HT1080 (cell line): ENCODE measurements around the gene SLC66A1. TPM values are rescaled to one million over a fixed set of nuclear protein-coding genes. Genes with fewer than 3 reads are reported as not detected.
"Not testable (repeated sequence)": the region's sequence is repeated elsewhere in the genome, so short reads cannot be mapped to it uniquely, and the experiment has no call there.

Source experiments
- DNase-seq: peaks from one replicate; pipeline ENCODE4 v3.0.0-alpha.2; 2015; ENCODE audit warnings: low read depth
- polyA plus RNA-seq, 2 experiments: library from polyadenylated mRNA; depleted of rRNA; stranded (reverse); fragments of >200 nt; gene quantifications; 2 replicates each; pipeline ENCODE4 v1.2.3, GENCODE V29; 2015
- total RNA-seq: library from RNA; depleted of rRNA; stranded (reverse); fragments of >200 nt; shearing (Covaris generic); gene quantifications from 2 replicates; pipeline ENCODE4 v1.2.3, GENCODE V29; 2014; rRNA removed

Gene SLC66A1
- total RNA-seq = 23.6 and 26.9 TPM in 2 replicates
- 17.1 and 21.2 TPM in 2 replicates for polyA plus RNA-seq (2015; cell fraction: cytosol; rRNA removed)
- 26.4 and 27.0 TPM in 2 replicates for polyA plus RNA-seq (2015; cell fraction: nucleus; rRNA removed)

DNA sequence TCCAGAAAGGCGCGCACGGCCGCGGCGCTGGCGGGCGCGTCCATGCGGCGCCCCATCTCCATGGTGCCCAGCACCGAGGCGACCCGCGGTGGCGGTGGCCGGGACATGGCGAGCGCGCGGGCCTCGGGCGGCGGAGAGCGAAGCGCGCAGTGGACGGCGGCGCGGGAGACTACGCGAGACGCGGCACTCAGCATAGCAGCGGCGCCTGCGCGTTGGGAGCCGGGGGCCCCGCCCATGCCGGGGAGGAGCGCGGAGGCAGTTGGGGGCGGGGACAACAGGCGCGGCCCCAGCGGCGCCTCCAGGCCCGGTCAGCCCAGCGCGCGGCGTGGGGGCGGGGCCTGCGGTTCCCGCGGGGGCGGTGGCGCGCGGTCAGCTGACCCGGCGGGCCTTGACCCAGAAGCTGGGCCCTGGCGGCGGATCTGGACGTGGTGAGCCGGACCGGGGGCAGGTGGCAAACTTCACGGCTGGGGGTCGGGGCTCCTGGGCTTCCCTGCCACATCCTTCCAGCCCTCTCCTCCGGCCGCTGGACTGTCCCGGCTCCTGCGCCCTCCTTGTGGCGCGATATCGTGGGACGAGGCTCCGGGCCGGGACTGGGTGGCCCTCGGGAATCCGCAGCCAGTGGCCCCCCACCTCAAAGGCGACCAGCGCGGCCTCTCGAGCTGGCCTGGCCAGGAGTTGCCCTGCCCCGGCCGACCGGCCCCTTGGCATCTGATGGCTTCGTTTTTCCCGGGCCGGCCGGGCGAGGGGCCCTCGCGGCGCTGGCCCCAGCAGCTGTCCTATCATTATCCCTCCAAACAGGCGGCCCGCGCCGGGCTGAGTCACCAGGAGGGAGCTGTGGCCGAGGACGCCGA, at the start of gene SLC66A1, which contains the start of gene AKR7A2:
Gene SLC66A1, plus strand, starts transcription at position 396 of the 851 bp plus-strand sequence. CDS start 5,352 bp downstream, outside the sequence.
Gene AKR7A2, minus strand, starts transcription at position 214 of the 851 bp plus-strand sequence. Its CDS starts 20 bp downstream, at position 194.
- peak; percentile 88 for DNase-seq

GRCh38 chr1:19262744-19263143, 49.4 kb upstream of the SLC66A1 start:
- no peak for DNase-seq

DNA sequence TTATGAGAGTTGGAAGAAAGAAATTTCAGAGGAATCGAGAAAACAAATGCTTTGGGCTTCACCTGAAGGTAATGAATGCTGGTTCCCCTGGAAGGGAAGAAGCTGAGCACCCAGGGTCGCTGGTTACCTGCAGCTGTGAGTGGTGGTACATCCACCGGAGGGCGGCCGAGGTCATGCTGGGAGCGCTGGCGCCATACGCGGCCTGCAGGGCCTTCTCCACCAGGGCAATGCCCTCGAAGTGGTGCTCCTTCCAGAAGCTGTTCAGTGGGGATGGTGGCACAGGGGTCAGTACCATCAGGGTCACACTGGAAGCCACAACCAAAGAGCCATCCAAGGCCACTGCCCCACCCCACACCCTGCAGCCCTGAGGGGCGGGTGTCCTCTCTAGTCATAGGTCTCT, 43.7 kb upstream of the SLC66A1 start:
- DNase-seq = no peak

- DNase-seq = not testable (repeated sequence)
These were observed 42.4 kb upstream of the SLC66A1 start for GRCh38 chr1:19269427-19270342.

DNA sequence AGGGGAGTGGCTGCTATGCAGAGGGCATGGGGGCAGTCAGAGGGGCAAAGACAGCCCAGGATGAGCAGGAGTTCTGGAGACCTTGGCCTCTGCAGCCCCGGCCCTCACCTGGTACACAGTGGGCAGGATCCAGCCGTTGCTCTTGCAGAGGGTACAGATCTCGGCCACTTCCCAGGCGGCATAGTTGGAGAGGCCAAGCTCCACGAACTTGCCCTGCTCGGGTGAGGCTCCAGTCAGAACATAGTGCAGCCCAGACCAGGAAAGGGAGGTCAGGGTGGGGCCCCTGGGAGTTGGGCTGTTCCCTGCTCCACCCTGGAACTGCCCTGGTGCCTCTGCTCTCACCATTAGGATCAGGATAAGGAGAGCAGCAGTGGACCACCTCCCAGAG, 41.8 kb upstream of the SLC66A1 start:
- not testable (repeated sequence) for DNase-seq

GRCh38 chr1:19272064-19272463, 40.1 kb upstream of the SLC66A1 start:
- DNase-seq = no peak

DNA sequence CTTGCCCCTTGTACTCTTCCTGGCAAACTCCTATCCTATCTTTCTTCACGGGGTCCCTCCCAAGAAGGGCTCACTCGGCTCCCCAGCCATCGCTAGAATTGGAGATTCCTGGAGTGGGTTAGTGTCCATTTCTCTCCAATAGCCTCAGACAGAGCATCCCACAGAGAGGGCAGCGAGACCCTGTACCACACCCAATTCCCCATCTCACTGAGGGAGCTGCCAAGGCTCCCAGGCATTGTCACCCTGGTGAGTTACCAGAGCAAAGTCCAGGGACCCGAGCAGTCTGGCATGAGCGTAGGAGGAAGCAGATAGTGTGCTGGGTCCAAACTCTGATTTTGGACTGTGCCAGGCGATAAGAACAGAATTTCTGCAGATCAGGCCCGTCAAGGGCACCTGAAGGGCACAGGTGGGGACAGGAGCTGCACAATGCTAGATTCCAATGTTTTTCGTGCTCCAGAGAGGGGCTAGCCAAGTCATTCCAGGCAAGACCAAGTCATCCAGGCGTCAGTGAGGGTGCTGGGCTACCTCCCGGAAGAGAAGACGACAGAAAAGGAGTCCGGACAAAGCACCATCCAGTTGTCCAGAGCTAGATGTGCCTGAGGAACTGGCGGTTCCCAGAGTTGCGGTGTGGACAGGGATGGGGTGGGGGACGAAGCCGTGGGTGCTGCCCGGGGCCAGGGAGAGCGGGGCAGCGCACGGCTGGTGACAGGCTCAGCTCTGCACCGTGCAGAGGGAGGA, 38.9 kb upstream of the SLC66A1 start:
- DNase-seq = no peak

- DNase-seq = not testable (repeated sequence)
These were observed 38.1 kb upstream of the SLC66A1 start for GRCh38 chr1:19273844-19274531.

DNA sequence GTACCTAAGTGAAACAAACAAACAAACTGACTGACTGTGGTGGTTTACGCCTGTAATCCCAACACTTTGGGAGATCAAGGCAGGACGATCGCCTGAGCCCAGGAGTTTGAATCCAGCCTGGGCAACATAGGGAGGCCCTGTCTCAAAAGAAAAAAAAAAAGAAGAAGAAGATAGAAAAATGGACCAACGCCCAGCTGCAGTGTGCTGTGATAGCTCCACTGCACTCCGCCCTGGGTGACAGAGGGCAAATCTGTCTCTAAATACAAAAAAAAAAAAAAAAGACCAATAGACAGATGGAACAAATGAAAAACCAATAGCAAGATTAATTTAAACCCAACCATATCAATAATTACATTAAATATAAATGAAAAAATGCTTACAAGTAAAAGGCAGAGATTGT, 37.5 kb upstream of the SLC66A1 start:
- no peak for DNase-seq

DNA sequence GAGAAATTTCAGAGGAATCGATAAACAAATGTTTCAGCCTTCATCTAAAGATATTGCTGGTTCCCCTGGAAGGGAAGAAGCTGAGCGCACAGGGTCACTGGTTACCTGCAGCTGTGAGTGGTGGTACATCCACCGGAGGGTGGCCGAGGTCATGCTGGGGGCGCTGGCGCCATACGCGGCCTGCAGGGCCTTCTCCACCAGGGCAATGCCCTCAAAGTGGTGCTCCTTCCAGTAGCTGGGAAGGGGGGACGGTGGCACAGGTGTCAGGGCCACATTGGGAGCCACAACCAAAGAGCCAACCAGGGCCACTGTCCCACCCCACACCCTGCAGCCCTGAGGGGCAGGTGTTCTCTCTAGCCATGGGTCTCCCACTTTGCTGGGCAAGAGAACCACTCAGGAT, 28.2 kb upstream of the SLC66A1 start:
- no peak for DNase-seq

GRCh38 chr1:19284881-19285280, 27.2 kb upstream of the SLC66A1 start:
- DNase-seq = no peak

- not testable (repeated sequence) for DNase-seq
These were observed 26.8 kb upstream of the SLC66A1 start for GRCh38 chr1:19285366-19285765.

GRCh38 chr1:19285807-19286206, 26.3 kb upstream of the SLC66A1 start:
- not testable (repeated sequence) for DNase-seq

GRCh38 chr1:19287436-19288185, 24.5 kb upstream of the SLC66A1 start:
- no peak for DNase-seq

DNA sequence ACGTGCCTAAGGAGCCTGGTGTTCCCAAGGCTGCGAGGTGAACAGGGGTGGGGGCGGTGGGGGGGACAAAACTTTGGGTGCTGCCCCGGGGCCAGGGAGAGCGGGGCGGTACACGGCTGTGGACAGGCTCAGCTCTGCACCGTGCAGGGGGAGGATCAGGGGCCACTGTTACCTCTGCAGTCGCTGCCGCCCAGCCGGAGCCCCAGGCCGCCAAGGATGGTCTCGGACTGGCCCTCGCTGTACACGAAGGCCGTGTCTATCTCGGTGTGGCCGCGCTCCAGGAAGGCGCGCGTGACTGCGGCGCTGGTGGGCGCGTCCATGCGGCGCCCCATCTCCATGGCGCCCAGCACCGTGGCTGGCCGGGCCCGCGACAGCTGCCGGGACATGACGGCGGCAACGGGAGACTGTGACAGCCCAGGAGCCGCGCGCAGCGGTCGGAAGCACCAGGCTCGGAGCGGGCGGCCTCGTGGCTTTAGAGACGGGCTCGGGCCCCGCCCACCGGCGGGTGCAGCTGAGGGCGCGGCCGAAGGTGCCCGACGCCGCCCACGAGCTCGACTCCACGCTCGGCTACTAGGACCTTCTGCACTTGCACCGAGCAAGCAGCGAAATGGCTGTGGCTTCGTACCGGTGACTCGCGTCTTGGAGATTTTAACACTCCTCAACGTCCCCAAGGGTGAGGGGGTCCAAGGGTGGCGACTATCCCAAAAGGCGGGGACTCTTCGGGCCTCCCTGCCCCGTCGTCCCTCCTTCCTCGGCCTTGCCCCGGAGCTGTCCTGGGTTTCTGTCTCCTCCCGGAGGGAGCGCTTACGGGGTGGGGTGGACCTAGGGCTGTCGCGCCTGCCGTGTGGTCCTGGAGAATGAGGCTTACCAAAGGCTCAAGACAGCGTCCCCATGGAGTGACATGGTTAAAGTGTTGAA, 23.5 kb upstream of the SLC66A1 start, which contains the start of gene AKR7A3:
Gene AKR7A3, minus strand, starts transcription at position 447 of the 918 bp plus-strand sequence. Its CDS starts 61 bp downstream, at position 386.
- DNase-seq = not testable (repeated sequence)

DNA sequence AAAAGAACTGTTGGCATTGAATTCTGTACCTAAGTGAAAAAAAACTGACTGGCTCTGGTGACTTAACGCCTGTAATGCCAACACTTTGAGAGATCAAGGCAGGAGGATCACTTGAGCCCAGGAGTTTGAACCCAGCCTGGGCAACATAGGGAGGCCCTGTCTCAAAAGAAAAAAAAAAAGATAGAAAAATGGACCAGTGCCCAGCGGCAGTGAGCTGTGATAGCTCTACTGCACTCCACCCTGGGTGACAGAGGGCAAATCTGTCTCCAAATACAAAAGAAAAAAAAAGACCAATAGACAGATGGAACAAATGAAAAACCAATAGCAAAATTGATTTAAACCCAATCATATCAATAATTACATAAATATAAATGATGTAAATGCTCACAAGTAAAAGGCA, 22.9 kb upstream of the SLC66A1 start:
- DNase-seq = no peak

DNA sequence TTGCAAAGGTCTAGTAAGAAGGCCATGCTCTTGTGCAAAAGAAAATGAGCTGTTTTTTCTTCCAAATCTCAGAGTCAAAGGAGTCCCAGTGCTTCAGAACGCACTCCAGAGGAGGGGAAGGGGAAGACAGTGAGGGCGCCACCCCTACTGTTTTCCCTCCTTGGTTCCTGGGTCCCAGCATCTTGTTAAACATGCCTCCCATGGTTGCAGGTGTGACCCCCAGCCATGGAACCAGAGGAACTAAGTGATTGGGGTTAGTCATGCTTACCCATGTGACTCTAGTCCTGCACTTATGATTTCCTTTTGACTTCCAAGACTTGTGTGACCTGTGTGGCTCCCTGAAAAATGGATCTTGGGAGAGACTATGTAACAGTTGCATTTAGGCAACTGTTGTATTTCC, 17.5 kb upstream of the SLC66A1 start:
- DNase-seq = no peak

- DNase-seq = no peak
These were observed 11.9 kb upstream of the SLC66A1 start for GRCh38 chr1:19300211-19300610.
